K562 (cell line): Measurements from ENCODE around the gene ZGLP1. TPM values are rescaled to one million over a fixed set of nuclear protein-coding genes. Genes with fewer than 3 reads are reported as not detected.

ENCODE experiments used
- C11orf30 ChIP-seq: fragments of 450-650 bp; IDR thresholded peaks from 2 replicates; pipeline ENCODE4 v1.6.1; 2016; ENCODE audit warnings: low read depth, mild to moderate bottlenecking
- FOXP4 ChIP-seq: sonication (generic); formaldehyde crosslinking; IDR thresholded peaks from 2 replicates; pipeline ENCODE4 v1.8.0; 2022; ENCODE audit warnings: mild to moderate bottlenecking, missing genetic modification reagents, borderline replicate concordance
- HNRNPK ChIP-seq: fragments of 200-400 bp; formaldehyde crosslinking; IDR thresholded peaks from one replicate; pipeline ENCODE4 v1.6.1; 2018; ENCODE audit warnings: mild to moderate bottlenecking, low read depth, low read length; ENCODE audit not compliant: poor library complexity, severe bottlenecking
- ZNF407 ChIP-seq: fragments of 450-650 bp; IDR thresholded peaks from 2 replicates; pipeline ENCODE4 v1.6.1; 2016; ENCODE audit warnings: low read depth
- polyA plus RNA-seq, 8 experiments: library from polyadenylated mRNA; depleted of rRNA in 4 of 8; stranded (reverse) in 5 of 8; unstranded in 3 of 8; fragments of >200 nt; fragmentation: Nextera tagmentation in 2 of 8; fragmentation: Illumina TruSeq in 1 of 8; extraction: Ambion mirVana in 2 of 8; extraction: Trizol in 1 of 8; gene quantifications; 2 replicates each; pipeline versions ENCODE4 v1.2.1 to v1.2.3, GENCODE V29; 2011 to 2014; ENCODE audit warnings: inconsistent platforms in 1 of 8, missing spikeins in 1 of 8
- total RNA-seq, 7 experiments: library from RNA; depleted of rRNA in 6 of 7; stranded (reverse); fragments of >200 nt in 6 of 7; fragmentation: Illumina TruSeq in 2 of 7; extraction: Trizol in 2 of 7; gene quantifications; 2 replicates each; pipeline versions ENCODE4 v1.2.1 to v1.2.3, GENCODE V29; 2011 to 2021; ENCODE audit warnings: low replicate concordance in 1 of 7

Gene ZGLP1
- total and polyA plus RNA-seq, 9 of the 15 experiments (the other 6 are each of a cell fraction or from before 2014, with no cell fraction given) = 0.24 to 4.5 (median 2.2) TPM

DNA sequence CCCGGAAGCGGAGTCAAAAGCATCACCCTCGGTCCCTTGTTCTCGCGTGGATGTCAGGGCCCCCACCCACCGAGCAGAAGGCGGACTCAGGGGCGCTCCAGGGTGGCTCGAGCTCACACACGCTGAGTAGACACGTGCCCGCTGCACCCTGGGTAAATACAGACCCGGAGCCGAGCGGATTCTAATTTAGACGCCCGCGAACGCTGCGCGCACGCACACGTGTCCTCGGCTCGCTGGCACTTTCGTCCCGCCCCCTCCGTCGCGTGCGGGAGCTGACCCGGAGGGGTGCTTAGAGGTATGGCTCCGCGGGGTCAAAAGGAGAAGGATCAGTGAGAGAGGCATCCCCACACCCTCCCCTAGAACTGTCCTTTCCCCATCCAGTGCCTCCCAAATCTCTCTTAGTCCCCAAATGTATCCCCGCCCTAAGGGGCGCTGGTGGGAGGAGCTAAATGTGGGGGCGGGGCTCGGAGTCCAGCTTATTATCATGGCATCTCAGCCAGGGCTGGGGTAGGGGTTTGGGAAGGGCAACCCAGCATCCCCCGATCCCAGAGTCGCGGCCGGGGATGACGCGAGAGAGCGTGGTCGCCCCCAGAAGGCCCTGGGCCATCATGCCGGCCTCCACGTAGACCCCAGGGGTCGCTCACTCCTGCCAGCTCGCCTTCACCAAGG lies 20.3 kb downstream of the ZGLP1 start (continued):
- TF ChIP-seq ZNF407 (no peak), C11orf30 (peak; percentile 50), HNRNPK (no peak), FOXP4 (CRISPR knock-in tag) (peak; percentile 53; the same call in 1 of the 2 replicates)
